Esophagus muscularis mucosa (tissue), 4 donors: ENCODE results near the gene SASH1. TPM values are rescaled to one million over a fixed set of nuclear protein-coding genes. Genes with fewer than 3 reads are reported as not detected.

Experiments used
- DNase-seq: peaks from one replicate; pipeline ENCODE4 v3.0.0-alpha.2; 2017; ENCODE audit errors: extremely low spot score
- H3K27ac ChIP-seq, 4 donors: fragments of 200-600 bp; sonication (generic); replicated peaks in 1 of 4; 1 replicate in 3 of 4; 2 replicates in 1 of 4; pipeline ENCODE4 v1.5.1; 2016 to 2019; ENCODE audit warnings: mild to moderate bottlenecking in 1 of 4
- H3K27me3 ChIP-seq, 4 donors: fragments of 200-600 bp; sonication (generic); one replicate each; pipeline versions ENCODE4 v1.5.1 to v1.6.0; 2016 to 2019
- H3K36me3 ChIP-seq, 4 donors: fragments of 200-600 bp; sonication (generic); one replicate each; pipeline ENCODE4 v1.5.1; 2016 to 2019
- H3K4me1 ChIP-seq, 4 donors: fragments of 200-600 bp; sonication (generic); one replicate each; pipeline ENCODE4 v1.5.1; 2016 to 2019
- H3K4me3 ChIP-seq, 4 donors: fragments of 200-600 bp; sonication (generic); 1 replicate in 2 of 4; 2 replicates in 2 of 4; pipeline ENCODE4 v1.5.1; 2016 to 2019; ENCODE audit warnings: mild to moderate bottlenecking in 4 of 4, moderate library complexity in 1 of 4
- H3K9me3 ChIP-seq, 4 donors: fragments of 200-600 bp; sonication (generic); 1 replicate in 3 of 4; 2 replicates in 1 of 4; pipeline ENCODE4 v1.5.1; 2016 to 2019
- EP300 ChIP-seq: sonication (generic); formaldehyde crosslinking; IDR thresholded peaks from one replicate; pipeline ENCODE4 v1.6.1; 2017; ENCODE audit warnings: antibody characterized with exemption
- POLR2A ChIP-seq: fragments of 450-650 bp; IDR thresholded peaks from one replicate; pipeline ENCODE4 v1.6.1; 2017; ENCODE audit warnings: antibody characterized with exemption, moderate library complexity, mild to moderate bottlenecking, low read depth
- POLR2AphosphoS5 ChIP-seq, 2 donors: sonication (generic); formaldehyde crosslinking; IDR thresholded peaks; one replicate each; pipeline ENCODE4 v1.6.1; 2017; ENCODE audit warnings: antibody characterized with exemption in 2 of 2
- WGBS: methylation state at CpG from one replicate; pipeline ENCODE4 v1.1.5; 2018; 5-methylcytosine and 5-hydroxymethylcytosine counted together
- intact Hi-C: fragments of 100-400 bp; cut with DNase I; formaldehyde crosslinking; loops from one replicate; pipeline ENCODE4 v1.15.1; 2023
- total RNA-seq, 4 donors: library from RNA; depleted of rRNA; stranded (reverse); fragments of >200 nt; gene quantifications; one replicate each; pipeline versions ENCODE4 v1.1.0 to v1.2.1, GENCODE V29; 2016
- TF ChIP-seq, protein P1 (sequence below), 3 experiments: fragments of 200-600 bp in 2 of 3; fragments of 450-650 bp in 1 of 3; sonication (generic) in 2 of 3; IDR thresholded peaks; one replicate each; pipeline ENCODE4 v1.5.1; 2017 to 2019; ENCODE audit warnings: antibody characterized with exemption in 3 of 3, mild to moderate bottlenecking in 2 of 3, moderate library complexity in 1 of 3

The SASH1 gene
- total RNA-seq, 4 donors from 2014 or later, result 56.5 to 86.6 (median 70.3) TPM

DNA sequence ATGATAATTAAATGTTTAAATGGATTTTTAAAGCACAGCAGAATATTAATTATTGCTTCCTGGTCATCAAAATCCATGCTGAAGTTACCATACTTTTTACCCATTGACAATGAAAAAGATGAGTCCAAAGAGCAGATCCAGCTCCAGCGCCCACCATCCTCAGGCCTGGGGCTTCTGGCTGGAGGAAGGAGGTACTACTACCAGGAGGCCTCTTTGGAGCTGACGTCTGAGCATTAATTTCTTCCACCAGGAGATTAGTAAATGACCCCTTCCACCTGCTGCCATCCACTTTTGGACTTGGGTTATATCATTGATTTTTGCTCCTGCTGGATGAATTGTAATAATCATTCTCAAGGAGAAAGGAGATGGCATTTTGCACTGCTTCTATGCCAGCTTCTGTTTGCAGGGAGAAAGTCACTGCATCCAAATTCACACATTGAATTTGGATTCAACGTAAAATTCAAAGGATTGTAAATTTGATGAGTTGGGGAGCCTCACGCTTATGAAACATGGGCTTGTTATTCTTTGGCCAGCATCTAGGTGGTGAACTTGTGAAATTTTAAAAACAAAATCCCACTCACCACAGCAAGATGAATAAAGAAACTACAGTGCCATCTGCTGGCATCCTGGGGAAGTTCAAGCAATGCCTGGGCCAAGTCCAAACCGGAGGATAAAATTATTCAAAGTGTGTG is 121.8 kb downstream of the SASH1 start:
- intact Hi-C loops, result loop anchor here (2.0 to 10.0 kb wide), 5 partner anchors 122 to 960 kb away; partner anchors contain the start of genes SAMD5 and SASH1
- peak; percentile 94 for DNase-seq
- H3K27ac ChIP-seq, result peak overlapping the region in 1 of 4 donors; percentile 47
- TF ChIP-seq POLR2A (no peak), POLR2AphosphoS5 (IDR thresholded peaks at IDR 0.05) (peak; percentile 5 to 11), EP300 (no peak)
- TF ChIP-seq, protein P1, sequence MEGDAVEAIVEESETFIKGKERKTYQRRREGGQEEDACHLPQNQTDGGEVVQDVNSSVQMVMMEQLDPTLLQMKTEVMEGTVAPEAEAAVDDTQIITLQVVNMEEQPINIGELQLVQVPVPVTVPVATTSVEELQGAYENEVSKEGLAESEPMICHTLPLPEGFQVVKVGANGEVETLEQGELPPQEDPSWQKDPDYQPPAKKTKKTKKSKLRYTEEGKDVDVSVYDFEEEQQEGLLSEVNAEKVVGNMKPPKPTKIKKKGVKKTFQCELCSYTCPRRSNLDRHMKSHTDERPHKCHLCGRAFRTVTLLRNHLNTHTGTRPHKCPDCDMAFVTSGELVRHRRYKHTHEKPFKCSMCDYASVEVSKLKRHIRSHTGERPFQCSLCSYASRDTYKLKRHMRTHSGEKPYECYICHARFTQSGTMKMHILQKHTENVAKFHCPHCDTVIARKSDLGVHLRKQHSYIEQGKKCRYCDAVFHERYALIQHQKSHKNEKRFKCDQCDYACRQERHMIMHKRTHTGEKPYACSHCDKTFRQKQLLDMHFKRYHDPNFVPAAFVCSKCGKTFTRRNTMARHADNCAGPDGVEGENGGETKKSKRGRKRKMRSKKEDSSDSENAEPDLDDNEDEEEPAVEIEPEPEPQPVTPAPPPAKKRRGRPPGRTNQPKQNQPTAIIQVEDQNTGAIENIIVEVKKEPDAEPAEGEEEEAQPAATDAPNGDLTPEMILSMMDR (IDR thresholded peaks at IDR 0.05), result peak; percentile 96 to 97 (median 96)
- H3K4me1 ChIP-seq, result peaks cover 32 to 56% (median 53%) of the 10 kb centered on the region in 4 donors
- no peaks in the 10 kb centered on the region for H3K27me3 ChIP-seq
- WGBS, result 37% methylated on average over 5 of the region's 5 CpGs
- H3K4me3 ChIP-seq, result no peak overlapping the region
- peaks cover 0 to 6% (median 0%) of the 10 kb centered on the region in 4 donors for H3K36me3 ChIP-seq
- no peaks in the 10 kb centered on the region for H3K9me3 ChIP-seq

- H3K36me3 ChIP-seq, result peaks cover 0 to 6% (median 0%) of the 10 kb centered on the region in 4 donors
- DNase-seq, result no peak
- TF ChIP-seq POLR2A, result no peak
- TF ChIP-seq, protein P1 (IDR thresholded peaks at IDR 0.05), result no peak
- TF ChIP-seq POLR2AphosphoS5 (IDR thresholded peaks at IDR 0.05), result no peak
- TF ChIP-seq EP300, result no peak
- no peaks in the 10 kb centered on the region for H3K9me3 ChIP-seq
- H3K4me3 ChIP-seq, result no peak overlapping the region
- intact Hi-C loops, result loop anchor here (2.0 to 10.0 kb wide), 2 partner anchors 288 to 960 kb away; partner anchors contain the start of gene SAMD5
- peak overlapping the region in 3 of 4 donors; percentile 27 to 47 (median 43) for H3K27ac ChIP-seq
- WGBS, result 66% methylated on average over 5 of the region's 5 CpGs
- peaks cover 32 to 56% (median 53%) of the 10 kb centered on the region in 4 donors for H3K4me1 ChIP-seq
- no peaks in the 10 kb centered on the region for H3K27me3 ChIP-seq
These were observed 122.3 kb downstream of the SASH1 start for GRCh38 chr6:148465011-148465335.

- Histone ChIP-seq H3K36me3 (peaks cover 0 to 6% (median 0%) of the 10 kb centered on the region in 4 donors), H3K4me3 (no peak overlapping the region), H3K27me3 (no peaks in the 10 kb centered on the region), H3K27ac (peak overlapping the region; percentile 30 to 47 (median 37)), H3K9me3 (no peaks in the 10 kb centered on the region), H3K4me1 (peaks cover 32 to 56% (median 53%) of the 10 kb centered on the region in 4 donors)
- no peak for DNase-seq
- TF ChIP-seq POLR2A (no peak), POLR2AphosphoS5 (IDR thresholded peaks at IDR 0.05) (no peak), EP300 (no peak)
- TF ChIP-seq, protein P1 (IDR thresholded peaks at IDR 0.05), result no peak
- intact Hi-C loops, result loop anchor here (2.0 to 10.0 kb wide), 2 partner anchors 289 to 961 kb away; partner anchors contain the start of gene SAMD5
- WGBS, result 60% methylated on average over 6 of the region's 6 CpGs
These were observed 123.0 kb downstream of the SASH1 start for GRCh38 chr6:148465670-148466069.

- no peak overlapping the region for H3K4me3 ChIP-seq
- H3K36me3 ChIP-seq, result peaks cover 0 to 6% (median 0%) of the 10 kb centered on the region in 4 donors
- H3K4me1 ChIP-seq, result peaks cover 29 to 53% (median 52%) of the 10 kb centered on the region in 4 donors
- H3K9me3 ChIP-seq, result no peaks in the 10 kb centered on the region
- H3K27me3 ChIP-seq, result no peaks in the 10 kb centered on the region
- TF ChIP-seq POLR2AphosphoS5 (IDR thresholded peaks at IDR 0.05), result no peak
- TF ChIP-seq, protein P1 (IDR thresholded peaks at IDR 0.05), result no peak
- no peak for TF ChIP-seq EP300
- TF ChIP-seq POLR2A, result no peak
- intact Hi-C loops, result loop anchor here (10.0 kb wide), 1 partner anchor 961 kb away; the partner anchor contains the start of gene SAMD5
- DNase-seq, result peak; percentile 37
- 78% methylated on average over 3 of the region's 4 CpGs for WGBS
- H3K27ac ChIP-seq, result peak overlapping the region; percentile 30 to 47 (median 37)
These were observed 123.5 kb downstream of the SASH1 start for GRCh38 chr6:148466158-148466557.
